Measurements from ENCODE around the gene ADCK1. TPM values are rescaled to one million over a fixed set of nuclear protein-coding genes. Genes with fewer than 3 reads are reported as not detected.
"Not testable (repeated sequence)": the region's sequence is repeated elsewhere in the genome, so short reads cannot be mapped to it uniquely, and the experiment has no call there.

The ADCK1 gene
- polyA plus RNA-seq, 4 donors, result 5.1 to 10.2 (median 8.0) TPM

DNA sequence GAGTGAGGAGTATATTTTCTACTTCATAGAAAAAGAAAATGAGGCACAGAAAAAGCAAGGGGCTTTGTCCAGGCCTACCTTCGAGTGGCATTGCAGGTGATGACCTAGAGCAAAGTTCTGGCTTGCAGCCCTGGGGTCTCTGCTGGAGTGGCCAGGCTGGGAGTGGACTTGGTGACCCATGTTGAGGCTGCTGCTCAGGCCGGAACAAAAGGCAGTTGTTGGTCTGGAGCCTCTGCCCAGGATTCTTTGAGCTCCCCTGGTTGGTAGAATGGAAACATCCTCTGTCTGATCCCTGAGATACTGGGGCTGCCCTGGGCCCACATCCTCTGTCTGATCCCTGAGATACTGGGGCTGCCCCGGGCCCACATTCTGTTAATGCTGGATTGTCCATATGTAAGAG lies 86.1 kb downstream of the ADCK1 start:
- Histone ChIP-seq H3K4me3 (ENCODE audit: low read depth in 1 of 3, low read length in 3 of 3) (no peak overlapping the region), H3K36me3 (ENCODE audit: control insufficient read depth in 3 of 3, insufficient read depth in 2 of 3, low read depth in 1 of 3, low read length in 3 of 3) (peaks cover 0 to 19% (median 3%) of the 10 kb centered on the region in 3 donors), H3K9me3 (ENCODE audit: control insufficient read depth in 2 of 2, insufficient read depth in 1 of 2, low read depth in 1 of 2, low read length in 1 of 2) (peaks cover 0 to 10% of the 10 kb centered on the region in 2 donors), H3K4me1 (ENCODE audit: control insufficient read depth in 3 of 3, insufficient read depth in 2 of 3, low read depth in 1 of 3, low read length in 2 of 3) (no peaks in the 10 kb centered on the region), H3K27ac (ENCODE audit: low read depth in 1 of 3, low read length in 2 of 3) (no peak overlapping the region), H3K27me3 (ENCODE audit: control insufficient read depth in 3 of 3, insufficient read depth in 3 of 3, low read length in 3 of 3) (no peaks in the 10 kb centered on the region)
- FAIRE-seq (no peak), DNase-seq (no peak)
- 89 to 92% (median 91%) methylated on average over 3 of the region's 3 CpGs for WGBS, 3 donors

DNA sequence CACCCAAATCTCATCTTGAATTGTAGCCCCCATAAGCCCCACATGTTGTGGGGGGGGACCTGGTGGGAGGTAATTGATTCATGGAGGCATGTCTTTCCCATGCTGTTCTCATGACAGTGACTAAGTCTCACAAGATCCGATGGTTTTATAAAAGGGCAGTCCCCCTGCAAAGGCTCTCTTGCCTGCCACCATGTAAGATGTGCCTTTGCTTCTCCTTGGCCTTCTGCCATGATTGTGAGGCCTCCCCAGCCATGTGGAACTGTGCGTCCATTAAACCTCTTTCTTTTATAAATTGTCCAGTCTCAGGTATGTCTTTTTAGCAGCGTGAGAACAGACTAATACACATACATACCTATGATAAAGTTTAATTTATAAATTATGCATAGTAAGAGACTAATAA lies 89.0 kb downstream of the ADCK1 start:
- not testable (repeated sequence) for FAIRE-seq; DNase-seq; H3K9me3 ChIP-seq (ENCODE audit: control insufficient read depth in 2 of 2, insufficient read depth in 1 of 2, low read depth in 1 of 2, low read length in 1 of 2); H3K27me3 ChIP-seq (ENCODE audit: control insufficient read depth in 3 of 3, insufficient read depth in 3 of 3, low read length in 3 of 3); H3K4me1 ChIP-seq (ENCODE audit: control insufficient read depth in 3 of 3, insufficient read depth in 2 of 3, low read depth in 1 of 3, low read length in 2 of 3); H3K4me3 ChIP-seq (ENCODE audit: low read depth in 1 of 3, low read length in 3 of 3); H3K27ac ChIP-seq (ENCODE audit: low read depth in 1 of 3, low read length in 2 of 3)
- H3K36me3 ChIP-seq (ENCODE audit: control insufficient read depth in 3 of 3, insufficient read depth in 2 of 3, low read depth in 1 of 3, low read length in 3 of 3), result peaks cover 0 to 21% (median 3%) of the 10 kb centered on the region in 3 donors
- 95 to 99% (median 95%) methylated on average over 3 of the region's 3 CpGs for WGBS, 3 donors

- Histone ChIP-seq H3K4me3 (ENCODE audit: low read depth in 1 of 3, low read length in 3 of 3) (no peak overlapping the region), H3K36me3 (ENCODE audit: control insufficient read depth in 3 of 3, insufficient read depth in 2 of 3, low read depth in 1 of 3, low read length in 3 of 3) (peaks cover 0 to 19% (median 3%) of the 10 kb centered on the region in 3 donors), H3K9me3 (ENCODE audit: control insufficient read depth in 2 of 2, insufficient read depth in 1 of 2, low read depth in 1 of 2, low read length in 1 of 2) (peaks cover 0 to 10% of the 10 kb centered on the region in 2 donors), H3K27ac (ENCODE audit: low read depth in 1 of 3, low read length in 2 of 3) (no peak overlapping the region), H3K4me1 (ENCODE audit: control insufficient read depth in 3 of 3, insufficient read depth in 2 of 3, low read depth in 1 of 3, low read length in 2 of 3) (no peaks in the 10 kb centered on the region), H3K27me3 (ENCODE audit: control insufficient read depth in 3 of 3, insufficient read depth in 3 of 3, low read length in 3 of 3) (no peaks in the 10 kb centered on the region)
- WGBS, 3 donors, result 92 to 96% (median 93%) methylated on average over 3 of the region's 3 CpGs
- DNase-seq, result no peak
- FAIRE-seq, result no peak
These were observed 90.1 kb downstream of the ADCK1 start for GRCh38 chr14:77889971-77890442.

DNA sequence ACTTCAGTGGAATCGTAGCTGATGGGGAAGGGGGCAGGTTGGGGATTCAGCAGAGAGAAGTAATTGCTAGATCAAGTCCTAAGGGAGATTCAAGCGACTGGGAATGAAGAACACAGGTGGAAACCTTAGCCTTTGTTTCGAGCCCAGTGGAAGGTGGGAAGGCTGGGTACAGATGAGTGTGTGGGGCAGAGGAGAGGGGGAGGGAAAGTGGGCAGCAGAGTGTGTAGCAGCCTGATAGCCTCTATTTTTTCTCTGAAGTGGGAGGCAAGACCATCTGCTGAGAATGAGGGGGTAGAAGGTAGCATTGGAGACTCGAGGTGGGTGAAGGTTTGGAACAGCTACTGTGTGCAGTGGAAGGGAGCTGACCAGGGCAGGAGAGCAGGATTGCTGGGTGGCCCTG lies 91.0 kb downstream of the ADCK1 start:
- 85 to 86% (median 86%) methylated on average over 4 of the region's 4 CpGs for WGBS, 3 donors
- Histone ChIP-seq H3K27me3 (ENCODE audit: control insufficient read depth in 3 of 3, insufficient read depth in 3 of 3, low read length in 3 of 3) (no peaks in the 10 kb centered on the region), H3K4me1 (ENCODE audit: control insufficient read depth in 3 of 3, insufficient read depth in 2 of 3, low read depth in 1 of 3, low read length in 2 of 3) (no peaks in the 10 kb centered on the region), H3K36me3 (ENCODE audit: control insufficient read depth in 3 of 3, insufficient read depth in 2 of 3, low read depth in 1 of 3, low read length in 3 of 3) (peaks cover 0 to 19% (median 3%) of the 10 kb centered on the region in 3 donors), H3K4me3 (ENCODE audit: low read depth in 1 of 3, low read length in 3 of 3) (no peak overlapping the region), H3K27ac (ENCODE audit: low read depth in 1 of 3, low read length in 2 of 3) (no peak overlapping the region), H3K9me3 (ENCODE audit: control insufficient read depth in 2 of 2, insufficient read depth in 1 of 2, low read depth in 1 of 2, low read length in 1 of 2) (peaks cover 0 to 10% of the 10 kb centered on the region in 2 donors)
- no peak for DNase-seq
- FAIRE-seq, result no peak

DNA sequence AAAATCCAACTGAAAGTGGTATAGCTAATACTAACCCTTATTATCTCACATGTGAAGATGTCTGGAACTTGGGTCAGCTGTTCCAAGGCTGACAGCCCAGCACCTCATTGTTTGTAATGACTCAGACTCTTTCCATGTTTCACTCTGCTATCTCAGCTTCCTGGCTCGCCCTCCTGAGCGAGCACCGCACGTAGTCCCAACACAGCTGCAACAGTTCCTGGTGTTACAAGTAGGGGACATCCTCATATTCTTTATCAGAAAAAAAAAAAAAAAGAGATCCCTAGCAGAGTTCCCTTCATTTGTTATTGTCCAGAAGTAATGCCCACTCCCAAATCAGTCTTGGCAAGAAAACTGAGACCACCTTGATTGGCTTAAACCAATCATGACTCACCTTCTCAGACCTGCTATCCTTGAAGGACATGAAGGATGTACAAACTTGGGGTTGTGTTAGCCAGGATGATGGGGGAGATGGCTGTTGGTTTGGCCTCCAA lies 92.5 kb downstream of the ADCK1 start:
- no peak for FAIRE-seq

DNA sequence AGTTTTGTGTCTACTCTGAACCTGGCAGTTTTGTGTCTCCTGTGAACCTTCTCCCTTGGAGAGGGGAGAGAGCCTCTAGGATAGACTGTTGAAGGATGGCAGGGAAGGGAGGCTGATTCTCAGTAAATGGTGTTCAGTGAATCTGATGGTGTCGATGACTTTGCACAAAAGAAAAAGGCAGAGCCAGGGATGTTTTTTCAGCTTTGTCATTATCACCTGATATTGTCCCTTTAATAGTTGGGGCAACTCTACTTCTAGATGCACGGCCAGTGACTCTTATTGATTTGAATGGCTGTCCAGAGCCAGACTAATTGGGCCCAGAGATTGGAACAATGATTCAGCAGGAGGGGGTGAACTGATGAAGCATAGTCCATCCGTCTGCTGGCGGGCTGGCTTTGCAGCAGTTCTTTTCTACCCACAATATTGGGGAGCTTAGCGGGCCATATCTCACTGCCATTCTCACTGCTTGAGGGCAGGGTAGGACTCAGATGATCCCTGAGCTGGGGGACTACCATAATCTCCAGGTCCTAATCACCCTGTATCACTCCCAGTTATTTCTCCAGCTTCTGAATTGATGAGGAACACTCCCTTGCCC lies 93.1 kb downstream of the ADCK1 start:
- DNase-seq (no peak), FAIRE-seq (no peak)
- H3K4me1 ChIP-seq (ENCODE audit: control insufficient read depth in 3 of 3, insufficient read depth in 2 of 3, low read depth in 1 of 3, low read length in 2 of 3), result no peaks in the 10 kb centered on the region
- peaks cover 0 to 13% (median 1%) of the 10 kb centered on the region in 3 donors for H3K36me3 ChIP-seq (ENCODE audit: control insufficient read depth in 3 of 3, insufficient read depth in 2 of 3, low read depth in 1 of 3, low read length in 3 of 3)
- H3K4me3 ChIP-seq (ENCODE audit: low read depth in 1 of 3, low read length in 3 of 3), result no peak overlapping the region
- no peaks in the 10 kb centered on the region for H3K27me3 ChIP-seq (ENCODE audit: control insufficient read depth in 3 of 3, insufficient read depth in 3 of 3, low read length in 3 of 3)
- WGBS, 3 donors, result 94 to 99% (median 95%) methylated on average over 5 of the region's 5 CpGs
- peaks cover 0 to 10% of the 10 kb centered on the region in 2 donors for H3K9me3 ChIP-seq (ENCODE audit: control insufficient read depth in 2 of 2, insufficient read depth in 1 of 2, low read depth in 1 of 2, low read length in 1 of 2)
- no peak overlapping the region for H3K27ac ChIP-seq (ENCODE audit: low read depth in 1 of 3, low read length in 2 of 3)

More for the DNA sequence above, 92.5 kb downstream of the ADCK1 start:
- WGBS, 3 donors, result 90 to 95% (median 91%) methylated on average over 4 of the region's 4 CpGs
- Histone ChIP-seq H3K27ac (ENCODE audit: low read depth in 1 of 3, low read length in 2 of 3) (no peak overlapping the region), H3K4me1 (ENCODE audit: control insufficient read depth in 3 of 3, insufficient read depth in 2 of 3, low read depth in 1 of 3, low read length in 2 of 3) (no peaks in the 10 kb centered on the region), H3K36me3 (ENCODE audit: control insufficient read depth in 3 of 3, insufficient read depth in 2 of 3, low read depth in 1 of 3, low read length in 3 of 3) (peaks cover 0 to 18% (median 3%) of the 10 kb centered on the region in 3 donors), H3K4me3 (ENCODE audit: low read depth in 1 of 3, low read length in 3 of 3) (no peak overlapping the region), H3K27me3 (ENCODE audit: control insufficient read depth in 3 of 3, insufficient read depth in 3 of 3, low read length in 3 of 3) (no peaks in the 10 kb centered on the region), H3K9me3 (ENCODE audit: control insufficient read depth in 2 of 2, insufficient read depth in 1 of 2, low read depth in 1 of 2, low read length in 1 of 2) (peaks cover 0 to 10% of the 10 kb centered on the region in 2 donors)
- DNase-seq, result no peak

GRCh38 chr14:77897374-77897773 lies 97.5 kb downstream of the ADCK1 start:
- Histone ChIP-seq H3K4me1 (ENCODE audit: control insufficient read depth in 3 of 3, insufficient read depth in 2 of 3, low read depth in 1 of 3, low read length in 2 of 3) (no peaks in the 10 kb centered on the region), H3K27ac (ENCODE audit: low read depth in 1 of 3, low read length in 2 of 3) (no peak overlapping the region), H3K4me3 (ENCODE audit: low read depth in 1 of 3, low read length in 3 of 3) (no peak overlapping the region), H3K27me3 (ENCODE audit: control insufficient read depth in 3 of 3, insufficient read depth in 3 of 3, low read length in 3 of 3) (no peaks in the 10 kb centered on the region), H3K36me3 (ENCODE audit: control insufficient read depth in 3 of 3, insufficient read depth in 2 of 3, low read depth in 1 of 3, low read length in 3 of 3) (peaks cover 0 to 8% (median 0%) of the 10 kb centered on the region in 3 donors), H3K9me3 (ENCODE audit: control insufficient read depth in 2 of 2, insufficient read depth in 1 of 2, low read depth in 1 of 2, low read length in 1 of 2) (no peaks in the 10 kb centered on the region)
- DNase-seq (no peak), FAIRE-seq (no peak)
- 77 to 91% (median 87%) methylated on average over 2 of the region's 2 CpGs for WGBS, 3 donors

DNA sequence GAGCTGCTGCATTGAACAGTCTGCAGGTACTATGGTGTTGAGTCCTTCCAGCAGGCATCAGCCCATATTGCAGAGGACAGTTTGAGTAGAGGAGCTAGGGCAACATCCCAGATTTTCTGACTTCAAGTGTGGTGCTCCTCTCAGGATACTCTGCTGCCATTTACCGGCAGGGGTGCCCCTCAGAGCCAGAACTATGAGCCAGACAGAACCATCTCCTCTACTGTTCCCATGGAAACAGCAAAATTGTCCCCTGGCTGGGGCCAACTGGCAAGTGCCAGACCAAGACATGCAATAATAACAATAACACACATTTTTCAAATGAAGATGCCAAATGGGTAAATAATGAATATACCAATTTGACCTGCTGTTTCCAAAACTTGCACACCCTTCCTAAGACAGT lies 102.9 kb downstream of the ADCK1 start:
- DNase-seq (no peak), FAIRE-seq (no peak)
- H3K27ac ChIP-seq (ENCODE audit: low read depth in 1 of 3, low read length in 2 of 3), result no peak overlapping the region
- H3K4me1 ChIP-seq (ENCODE audit: control insufficient read depth in 3 of 3, insufficient read depth in 2 of 3, low read depth in 1 of 3, low read length in 2 of 3), result no peaks in the 10 kb centered on the region
- H3K9me3 ChIP-seq (ENCODE audit: control insufficient read depth in 2 of 2, insufficient read depth in 1 of 2, low read depth in 1 of 2, low read length in 1 of 2), result no peaks in the 10 kb centered on the region
- no peak overlapping the region for H3K4me3 ChIP-seq (ENCODE audit: low read depth in 1 of 3, low read length in 3 of 3)
- no peaks in the 10 kb centered on the region for H3K27me3 ChIP-seq (ENCODE audit: control insufficient read depth in 3 of 3, insufficient read depth in 3 of 3, low read length in 3 of 3)
- 85 to 94% (median 88%) methylated on average over 1 of the region's 1 CpG for WGBS, 3 donors
- H3K36me3 ChIP-seq (ENCODE audit: control insufficient read depth in 3 of 3, insufficient read depth in 2 of 3, low read depth in 1 of 3, low read length in 3 of 3), result peaks cover 0 to 11% (median 0%) of the 10 kb centered on the region in 3 donors

All from small intestine (tissue), 7 donors.